A549 treated with dexamethasone at 1 μM for 4 hours (cell line): ENCODE results near the gene GEN1. TPM values are rescaled to one million over a fixed set of nuclear protein-coding genes. Genes with fewer than 3 reads are reported as not detected.

ENCODE experiments used
- total RNA-seq: library from RNA; stranded (reverse); fragments of 200-300 nt; extraction: Qiagen RNA extraction; gene quantifications from 5 replicates; pipeline ENCODE4 v1.2.3, GENCODE V29; 2022

The GEN1 gene
- 8.1 to 14.9 TPM (median 12.4 TPM) in 5 replicates for total RNA-seq

GRCh38 chr2:17753803-17754663, at the start of gene GEN1, which contains the start of gene SMC6:
Gene GEN1, plus strand, starts transcription at chr2:17754138. Its CDS starts 5,806 bp downstream, at chr2:17759944.
Gene SMC6, minus strand, starts transcription at chr2:17753810. Its CDS starts 7,864 bp downstream, at chr2:17745946.

GRCh38 chr2:17816396-17817245, 62.7 kb downstream of the GEN1 start, which contains the start of gene MSGN1:
Gene MSGN1, plus strand, starts transcription at chr2:17816460. Its CDS starts 59 bp downstream, at chr2:17816519.

Other genes with a start within 250 kb of the GEN1 start
- gene RAD51AP2, start 235.7 kb upstream of the GEN1 start, total RNA-seq = not detected in 5 replicates
- gene VSNL1, start 213.4 kb upstream of the GEN1 start, total RNA-seq = not detected in 5 replicates
- 24.8 to 37.4 TPM (median 31.1 TPM) in 5 replicates for gene SMC6, start 328 bp upstream of the GEN1 start, total RNA-seq
- not detected in 5 replicates for gene MSGN1, start 62.3 kb downstream of the GEN1 start, total RNA-seq
- gene KCNS3, start 124.5 kb downstream of the GEN1 start, total RNA-seq = 1.1 to 1.5 TPM (median 1.3 TPM) in 5 replicates